KOPT-K1 (cell line): ENCODE results near the gene CBL.
"Not testable (repeated sequence)": the region's sequence is repeated elsewhere in the genome, so short reads cannot be mapped to it uniquely, and the experiment has no call there.

Source experiments
- H3K27ac ChIP-seq: fragments of 200-600 bp; sonication (generic); 2 replicates; pipeline ENCODE4 v1.5.1; 2016; ENCODE audit warnings: antibody characterized with exemption, mild to moderate bottlenecking, low read depth, low read length; ENCODE audit not compliant: poor library complexity, severe bottlenecking
- H3K36me3 ChIP-seq: fragments of 200-600 bp; sonication (generic); 2 replicates; pipeline ENCODE4 v1.5.1; 2017; ENCODE audit warnings: antibody characterized with exemption, mild to moderate bottlenecking, low read length, moderate library complexity; ENCODE audit not compliant: insufficient read depth
- H3K9me3 ChIP-seq: fragments of 200-600 bp; sonication (generic); 2 replicates; pipeline ENCODE4 v1.5.1; 2017; ENCODE audit warnings: antibody characterized with exemption, low read length, mild to moderate bottlenecking; ENCODE audit not compliant: insufficient read depth, poor library complexity, severe bottlenecking

The CBL gene

DNA sequence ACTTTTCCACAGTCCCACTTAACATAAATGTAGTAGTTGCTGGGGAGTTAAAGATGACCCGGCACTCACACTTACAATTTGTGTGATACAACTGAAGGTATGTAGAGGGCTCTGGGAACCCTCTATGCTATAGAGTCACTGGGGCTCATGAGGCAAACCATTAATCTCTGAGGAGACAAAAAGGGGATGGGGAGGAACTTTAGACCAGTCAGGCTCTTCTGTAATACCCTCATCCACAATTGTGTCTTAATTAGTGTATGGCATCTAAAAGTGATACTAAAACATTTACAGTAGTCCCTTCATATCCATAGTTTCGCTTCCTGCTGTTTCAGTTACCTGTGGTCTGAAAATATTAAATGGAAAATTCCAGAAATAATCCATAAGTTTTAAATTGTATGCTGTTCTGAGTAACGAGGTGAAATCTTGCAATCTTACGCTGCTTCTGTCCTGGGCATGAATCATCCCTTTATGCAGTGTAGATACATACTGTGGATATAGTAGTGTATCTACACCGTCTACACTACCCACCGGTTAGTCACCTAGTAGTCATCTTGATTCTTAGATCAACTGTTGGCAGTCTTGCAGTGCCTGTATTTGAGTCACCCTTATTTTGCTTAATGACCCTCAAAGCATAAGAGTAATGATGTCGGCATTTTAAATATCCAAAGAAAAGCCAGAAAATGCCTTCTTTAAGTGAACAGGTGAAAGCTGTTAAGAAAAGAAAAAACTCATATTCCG, 12.2 kb downstream of the CBL start:
- Histone ChIP-seq H3K9me3 (no peaks in the 10 kb centered on the region), H3K36me3 (no peaks in the 10 kb centered on the region), H3K27ac (no peak overlapping the region)

GRCh38 chr11:119222308-119222707, 16.2 kb downstream of the CBL start:
- H3K36me3 ChIP-seq: no peaks in the 10 kb centered on the region
- H3K27ac ChIP-seq: no peak overlapping the region
- no peaks in the 10 kb centered on the region for H3K9me3 ChIP-seq

DNA sequence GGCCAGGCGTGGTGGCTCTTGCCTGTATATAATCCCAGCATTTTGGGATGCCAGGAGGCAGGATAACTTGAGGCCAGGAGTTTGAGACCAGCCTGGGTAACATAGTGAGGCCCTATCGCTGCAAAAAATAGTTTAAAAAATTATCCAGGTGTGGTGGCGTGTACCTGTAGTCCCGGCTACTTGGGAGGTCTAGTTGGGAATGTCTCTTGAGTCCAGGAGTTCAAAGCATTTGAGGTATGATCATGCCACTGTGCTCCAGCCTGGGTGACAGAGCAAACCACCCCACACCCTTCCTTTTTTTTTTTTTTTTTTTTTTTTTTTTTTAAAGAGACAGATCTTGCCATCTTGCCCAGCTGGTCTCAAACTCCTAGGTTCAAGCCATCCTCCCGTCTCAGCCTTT, 16.8 kb downstream of the CBL start:
- H3K36me3 ChIP-seq: no peaks in the 10 kb centered on the region
- no peak overlapping the region for H3K27ac ChIP-seq
- H3K9me3 ChIP-seq: no peaks in the 10 kb centered on the region

- Histone ChIP-seq H3K36me3 (no peaks in the 10 kb centered on the region), H3K27ac (no peak overlapping the region), H3K9me3 (no peaks in the 10 kb centered on the region)
Measured at GRCh38 chr11:119223856-119224255, 17.7 kb downstream of the CBL start.

GRCh38 chr11:119228535-119229287, 22.6 kb downstream of the CBL start:
- Histone ChIP-seq H3K27ac (peak overlapping the region; percentile 46), H3K36me3 (peaks cover 16% of the 10 kb centered on the region)
- not testable (repeated sequence) for H3K9me3 ChIP-seq

DNA sequence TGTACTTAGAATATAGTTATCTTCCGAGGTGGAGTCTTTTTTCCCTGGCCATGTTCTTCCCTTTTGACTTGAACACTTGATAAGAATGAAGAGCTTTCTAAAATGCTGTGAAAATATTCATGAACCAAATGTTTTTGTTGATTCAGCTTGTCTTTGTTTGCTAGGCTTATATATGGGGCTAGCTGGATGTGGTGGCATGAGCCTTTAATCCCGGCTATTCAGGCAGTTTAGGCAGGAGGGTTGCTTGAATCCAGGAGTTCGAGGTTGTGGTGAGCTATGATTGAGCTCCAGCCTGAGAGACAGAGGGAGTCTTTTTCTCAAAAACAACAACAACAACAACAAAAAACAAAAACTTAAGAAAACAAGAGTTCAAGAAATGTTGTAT, 23.1 kb downstream of the CBL start:
- H3K27ac ChIP-seq: peak overlapping the region; percentile 16

GRCh38 chr11:119229741-119230140, 23.6 kb downstream of the CBL start:
- Histone ChIP-seq H3K27ac (no peak overlapping the region), H3K36me3 (peaks cover 27% of the 10 kb centered on the region), H3K9me3 (no peaks in the 10 kb centered on the region)

More for the DNA sequence above, 23.1 kb downstream of the CBL start:
- Histone ChIP-seq H3K36me3 (peaks cover 22% of the 10 kb centered on the region), H3K9me3 (no peaks in the 10 kb centered on the region)

GRCh38 chr11:119236490-119236889, 30.4 kb downstream of the CBL start:
- H3K27ac ChIP-seq: no peak overlapping the region
- H3K36me3 ChIP-seq: peaks cover 50% of the 10 kb centered on the region

DNA sequence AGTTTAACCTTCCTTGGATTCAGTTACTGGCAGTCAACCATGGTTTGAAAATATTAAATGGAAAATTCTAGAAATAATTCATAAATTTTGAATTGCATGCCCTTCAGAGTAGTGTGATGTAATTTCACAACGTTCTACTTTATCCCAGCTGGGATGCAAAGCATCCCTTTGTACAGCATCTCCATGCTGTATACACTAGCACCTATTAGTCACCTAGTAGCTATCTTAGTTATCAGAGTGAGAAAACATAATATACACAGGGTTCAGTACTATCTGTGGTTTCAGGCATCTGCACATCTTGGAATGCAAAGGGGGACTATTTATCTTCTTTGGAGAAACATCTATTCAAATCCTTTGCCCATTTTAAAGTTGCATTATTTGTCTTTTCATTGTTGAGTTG, 30.8 kb downstream of the CBL start:
- peaks cover 50% of the 10 kb centered on the region for H3K36me3 ChIP-seq
- H3K27ac ChIP-seq: no peak overlapping the region
- H3K9me3 ChIP-seq: no peaks in the 10 kb centered on the region

More at GRCh38 chr11:119236490-119236889, 30.4 kb downstream of the CBL start:
- H3K9me3 ChIP-seq: no peaks in the 10 kb centered on the region

DNA sequence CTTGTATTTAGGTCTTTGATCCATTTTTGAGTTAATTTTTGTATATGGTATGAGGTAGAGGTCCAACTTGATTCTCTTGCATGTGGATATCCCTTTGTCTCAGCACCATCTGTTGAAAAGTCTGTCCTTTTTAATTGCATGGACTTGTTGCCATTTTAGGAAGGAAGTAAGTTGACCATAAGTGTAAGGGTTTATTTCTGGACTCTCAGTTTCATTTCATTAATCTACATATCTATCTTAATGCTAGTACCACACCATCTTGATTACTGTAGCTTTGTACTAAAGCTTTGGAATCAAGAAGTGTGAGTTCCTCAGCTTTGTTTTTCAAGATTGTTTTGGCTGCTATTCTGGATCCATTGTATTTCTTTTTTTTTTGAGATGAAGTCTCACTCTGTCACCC, 31.4 kb downstream of the CBL start:
- Histone ChIP-seq H3K27ac (no peak overlapping the region), H3K36me3 (peaks cover 45% of the 10 kb centered on the region), H3K9me3 (no peaks in the 10 kb centered on the region)

DNA sequence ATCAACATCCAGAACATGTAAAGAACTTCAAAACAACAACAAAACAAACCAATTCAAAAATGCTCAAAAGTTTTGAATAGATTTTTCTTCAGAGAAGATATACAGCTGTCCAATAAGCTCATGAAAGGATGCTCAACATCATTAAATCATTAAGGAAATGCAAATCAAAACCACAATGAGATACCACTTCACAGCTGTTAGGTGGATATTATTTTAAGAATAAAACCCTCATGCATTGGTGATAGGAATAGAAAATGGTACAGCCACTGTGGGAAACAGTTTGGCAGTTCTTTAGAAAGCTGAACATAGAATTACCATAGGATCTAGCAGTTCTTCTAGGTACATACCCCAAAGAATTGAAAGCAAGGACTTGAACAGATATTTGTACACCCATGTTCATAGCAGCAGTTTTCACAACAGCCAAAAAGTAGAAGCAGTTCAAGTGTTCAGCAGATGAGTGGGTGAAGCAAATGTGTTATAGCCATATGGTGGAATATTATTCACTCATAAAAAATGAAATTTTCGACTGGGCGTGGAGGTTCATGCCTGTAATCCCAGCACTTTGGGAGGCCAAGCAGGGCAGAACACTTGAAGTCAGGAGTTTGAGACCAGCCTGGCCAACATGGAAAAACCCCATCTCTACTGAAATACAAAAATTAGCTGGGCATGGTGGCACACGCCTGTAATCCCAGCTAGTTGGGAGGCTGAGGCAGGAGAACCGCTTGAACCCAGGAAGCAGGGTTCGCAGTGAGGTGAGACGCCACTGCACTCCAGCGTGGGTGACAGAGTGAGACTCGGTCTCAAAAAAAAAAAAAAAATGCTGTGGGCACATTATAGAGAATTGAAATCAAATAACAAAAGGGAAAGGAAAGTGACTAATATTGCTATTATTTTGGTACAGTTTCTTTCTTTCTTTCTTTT, 42.9 kb downstream of the CBL start:
- Histone ChIP-seq H3K9me3 (no peaks in the 10 kb centered on the region), H3K27ac (no peak overlapping the region), H3K36me3 (peaks cover 7% of the 10 kb centered on the region)

GRCh38 chr11:119249671-119250010, 43.5 kb downstream of the CBL start:
- Histone ChIP-seq H3K27ac (no peak overlapping the region), H3K36me3 (peaks cover 5% of the 10 kb centered on the region), H3K9me3 (no peaks in the 10 kb centered on the region)

DNA sequence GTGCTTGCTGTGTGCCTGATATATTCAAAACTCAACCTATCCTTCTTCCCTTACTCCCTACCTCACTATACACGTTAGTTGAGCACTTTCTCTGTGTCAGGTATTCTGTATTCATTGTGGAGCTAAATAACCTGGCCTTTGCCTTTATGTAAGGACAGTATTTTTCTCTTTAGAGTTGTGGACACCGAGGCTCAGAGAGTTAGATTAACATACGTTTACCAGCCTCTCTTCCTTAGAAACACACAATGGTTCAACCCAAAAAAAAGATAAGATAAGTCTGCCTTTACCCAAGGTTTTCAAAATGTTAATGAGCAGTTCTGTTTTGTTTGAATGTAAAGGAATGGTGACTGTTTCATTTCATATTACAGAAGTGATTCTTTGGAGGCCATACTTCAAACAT, 45.0 kb downstream of the CBL start:
- no peaks in the 10 kb centered on the region for H3K9me3 ChIP-seq
- no peak overlapping the region for H3K27ac ChIP-seq
- peaks cover 5% of the 10 kb centered on the region for H3K36me3 ChIP-seq

DNA sequence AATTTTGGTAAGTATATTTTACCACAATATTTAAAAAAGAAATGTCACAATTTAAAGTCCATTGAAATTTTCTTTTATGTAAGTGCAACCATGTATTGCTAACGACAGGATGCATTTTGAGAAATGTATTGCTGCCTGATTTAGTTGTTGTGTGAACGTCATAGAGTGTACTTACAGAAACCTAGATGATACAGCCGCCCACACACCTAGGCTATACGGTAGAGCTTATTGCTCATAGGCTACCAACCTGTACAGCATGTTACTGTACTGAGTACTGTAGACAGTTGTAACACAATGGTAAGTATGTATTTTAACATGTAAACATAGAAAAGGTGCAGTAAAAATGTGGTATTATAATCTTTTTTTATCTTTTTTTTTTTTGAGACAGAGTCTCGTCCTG, 48.1 kb downstream of the CBL start:
- H3K9me3 ChIP-seq: no peaks in the 10 kb centered on the region
- H3K27ac ChIP-seq: no peak overlapping the region

GRCh38 chr11:119258180-119258579, 52.0 kb downstream of the CBL start:
- Histone ChIP-seq H3K36me3 (no peaks in the 10 kb centered on the region), H3K9me3 (no peaks in the 10 kb centered on the region), H3K27ac (peak overlapping the region; percentile 39)

More for the DNA sequence above, 48.1 kb downstream of the CBL start:
- H3K36me3 ChIP-seq: peaks cover 5% of the 10 kb centered on the region
